Measurements from ENCODE around the gene SYPL2.
"Not testable (repeated sequence)": the region's sequence is repeated elsewhere in the genome, so short reads cannot be mapped to it uniquely, and the experiment has no call there.

Gene SYPL2

GRCh38 chr1:109470245-109470644 lies 3.9 kb downstream of the SYPL2 start:
- in situ Hi-C loops (cut with MboI; ENCODE audit: low sequenced_read_pairs): no loop called here

DNA sequence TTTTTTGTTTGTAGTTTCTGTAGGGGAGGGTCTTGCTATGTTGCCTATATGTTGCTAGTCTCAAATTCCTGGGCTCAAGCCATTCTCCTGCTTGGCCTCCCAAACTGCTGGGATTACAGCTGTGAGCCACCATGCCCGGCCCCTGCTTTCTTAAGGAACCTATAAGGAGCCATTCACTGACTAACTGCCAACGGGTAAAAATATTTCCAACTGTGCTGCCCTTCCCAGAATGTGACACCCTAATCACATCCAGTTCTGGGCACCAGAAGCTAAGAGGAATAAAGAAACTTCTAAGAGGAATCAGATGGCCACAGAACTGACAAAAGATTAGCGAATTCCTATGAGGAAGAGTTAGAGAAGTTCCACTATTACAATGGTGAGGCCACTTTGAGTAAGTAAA lies 6.4 kb downstream of the SYPL2 start:
- in situ Hi-C loops (cut with MboI; ENCODE audit: low sequenced_read_pairs): no loop called here

GRCh38 chr1:109473284-109474057 lies 7.1 kb downstream of the SYPL2 start:
- in situ Hi-C loops (cut with MboI; ENCODE audit: low sequenced_read_pairs): not testable (repeated sequence)

DNA sequence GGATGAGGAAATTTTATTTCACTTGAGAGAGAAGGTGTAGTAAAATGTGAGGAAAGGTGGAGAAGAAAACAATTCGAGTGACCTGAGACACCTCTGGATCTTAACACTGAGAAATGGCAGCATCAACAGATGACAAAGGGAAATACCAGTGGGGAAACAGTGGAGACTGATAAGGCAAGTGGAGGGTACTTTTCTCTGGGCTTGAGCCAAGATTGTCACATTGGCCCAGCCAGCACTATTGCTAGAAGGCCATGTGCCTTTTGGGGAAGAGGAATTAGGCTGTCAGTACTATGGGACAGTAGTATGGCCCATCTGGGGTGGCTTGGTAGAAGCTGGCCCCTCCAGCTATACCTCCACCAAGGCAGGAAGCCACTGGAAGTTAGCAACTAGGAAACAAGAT lies 8.4 kb downstream of the SYPL2 start:
- in situ Hi-C loops (cut with MboI; ENCODE audit: low sequenced_read_pairs): no loop called here

GRCh38 chr1:109475261-109475660 lies 8.9 kb downstream of the SYPL2 start:
- in situ Hi-C loops (cut with MboI; ENCODE audit: low sequenced_read_pairs): no loop called here

DNA sequence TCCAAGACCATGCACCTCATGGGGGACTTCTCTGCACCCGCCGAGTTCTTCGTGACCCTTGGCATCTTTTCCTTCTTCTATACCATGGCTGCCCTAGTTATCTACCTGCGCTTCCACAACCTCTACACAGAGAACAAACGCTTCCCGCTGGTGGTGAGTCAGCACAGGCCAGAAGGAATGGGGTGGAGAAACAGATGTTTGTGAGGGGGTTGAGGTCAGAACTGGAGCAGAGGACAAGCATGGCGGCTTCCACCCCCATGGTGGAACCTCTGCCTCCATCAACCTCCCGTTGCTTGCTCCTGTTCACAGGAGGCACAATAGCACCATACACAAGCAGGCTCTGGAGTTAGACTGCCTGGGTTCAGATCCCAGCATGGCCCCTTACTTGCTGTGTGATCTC lies 10.5 kb downstream of the SYPL2 start:
- in situ Hi-C loops (cut with MboI; ENCODE audit: low sequenced_read_pairs): no loop called here

GRCh38 chr1:109477821-109478220 lies 11.5 kb downstream of the SYPL2 start:
- in situ Hi-C loops (cut with MboI; ENCODE audit: low sequenced_read_pairs): no loop called here

DNA sequence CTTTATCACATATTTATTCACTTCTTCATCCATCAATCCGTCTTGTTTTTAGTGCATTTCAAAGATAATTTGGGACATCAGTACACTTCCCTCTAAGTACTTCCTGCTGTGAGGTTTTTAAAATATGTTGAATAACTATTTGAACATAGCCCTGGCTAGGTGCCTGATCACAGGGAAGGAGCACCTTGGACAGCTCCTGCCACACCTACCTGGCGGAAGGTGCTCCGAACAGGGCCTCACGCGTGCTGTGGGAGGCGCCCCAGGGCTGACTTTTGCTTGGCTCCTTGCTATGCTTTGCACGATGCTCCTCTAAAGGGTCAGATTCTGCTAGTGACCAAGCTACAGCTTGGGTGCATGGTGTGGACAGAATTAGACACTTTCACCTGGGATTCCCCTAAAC lies 12.5 kb downstream of the SYPL2 start:
- in situ Hi-C loops (cut with MboI; ENCODE audit: low sequenced_read_pairs): no loop called here

DNA sequence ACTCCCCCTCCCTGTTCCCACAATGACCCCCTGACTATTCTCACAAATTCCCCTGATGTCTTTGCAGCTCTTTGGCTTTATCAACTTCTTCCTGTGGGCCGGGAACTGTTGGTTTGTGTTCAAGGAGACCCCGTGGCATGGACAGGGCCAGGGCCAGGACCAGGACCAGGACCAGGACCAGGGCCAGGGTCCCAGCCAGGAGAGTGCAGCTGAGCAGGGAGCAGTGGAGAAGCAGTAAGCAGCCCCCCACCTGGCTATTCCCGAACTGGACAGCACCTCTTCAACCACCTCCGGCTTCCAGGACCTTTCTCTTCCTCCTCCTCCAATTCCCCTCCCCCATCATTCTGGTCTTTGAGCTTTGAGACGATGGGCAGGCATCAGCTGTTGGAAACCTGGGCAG lies 13.0 kb downstream of the SYPL2 start:
- in situ Hi-C loops (cut with MboI; ENCODE audit: low sequenced_read_pairs): no loop called here

DNA sequence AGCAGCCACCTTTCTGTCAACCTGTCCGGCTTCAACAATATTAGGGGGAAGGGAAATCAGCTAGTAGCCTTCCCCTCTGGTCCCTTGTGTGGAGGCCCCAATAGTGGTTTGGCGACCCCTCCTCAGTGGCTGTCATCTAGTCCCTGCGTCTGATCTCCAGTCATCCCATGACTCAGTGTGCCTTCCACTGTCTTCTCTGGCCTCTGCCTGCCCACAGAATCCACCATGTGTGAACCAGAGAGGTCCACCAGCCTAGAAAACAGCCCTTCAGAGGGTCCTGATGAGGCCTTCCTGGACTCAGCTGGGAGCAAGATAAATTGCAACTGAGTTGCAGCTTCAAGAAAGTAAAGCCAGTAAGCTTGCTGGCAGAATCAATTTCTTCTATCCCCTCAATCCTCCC lies 13.6 kb downstream of the SYPL2 start:
- in situ Hi-C loops (cut with MboI; ENCODE audit: low sequenced_read_pairs): no loop called here

DNA sequence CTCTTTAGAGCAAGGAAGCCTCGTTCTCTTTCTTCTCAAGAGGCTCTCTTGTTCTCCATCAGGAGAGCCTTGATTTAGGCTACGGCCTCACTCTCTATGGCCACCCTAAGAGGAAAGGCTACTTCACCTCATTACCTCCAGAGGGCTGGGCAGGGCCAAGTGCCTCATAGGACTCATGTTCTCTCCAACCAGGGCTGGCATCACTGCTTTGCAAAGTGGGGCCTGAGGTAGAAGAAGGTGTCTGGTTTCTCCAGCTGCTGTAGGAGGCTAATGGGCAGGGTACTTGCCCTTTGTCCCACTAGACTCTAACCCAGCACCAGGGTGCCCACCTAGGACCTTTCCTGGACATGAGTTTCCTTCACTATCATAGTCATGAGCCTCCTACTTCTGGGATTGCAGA lies 15.3 kb downstream of the SYPL2 start:
- in situ Hi-C loops (cut with MboI; ENCODE audit: low sequenced_read_pairs): no loop called here

DNA sequence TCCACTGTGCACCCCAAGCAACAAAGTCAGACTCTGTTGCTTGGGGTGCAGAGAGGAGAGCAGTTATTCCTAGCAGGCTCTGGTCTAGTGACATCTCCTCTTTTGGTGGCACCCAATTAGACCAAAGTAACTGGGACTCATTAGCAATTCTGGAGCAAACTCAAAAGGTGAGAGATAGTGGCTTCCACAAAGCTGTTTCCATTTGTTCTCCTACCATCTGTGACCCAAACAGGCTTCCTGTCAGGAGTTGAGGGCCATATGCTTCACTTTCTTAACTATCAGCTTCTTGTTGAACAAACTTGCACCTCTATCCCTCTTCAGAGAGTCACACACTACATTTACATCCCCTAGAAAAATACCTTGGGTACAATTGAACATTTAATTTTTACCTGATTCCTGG lies 15.9 kb downstream of the SYPL2 start:
- in situ Hi-C loops (cut with MboI; ENCODE audit: low sequenced_read_pairs): no loop called here

GRCh38 chr1:109482791-109483671 lies 16.7 kb downstream of the SYPL2 start:
- in situ Hi-C loops (cut with MboI; ENCODE audit: low sequenced_read_pairs): no loop called here

DNA sequence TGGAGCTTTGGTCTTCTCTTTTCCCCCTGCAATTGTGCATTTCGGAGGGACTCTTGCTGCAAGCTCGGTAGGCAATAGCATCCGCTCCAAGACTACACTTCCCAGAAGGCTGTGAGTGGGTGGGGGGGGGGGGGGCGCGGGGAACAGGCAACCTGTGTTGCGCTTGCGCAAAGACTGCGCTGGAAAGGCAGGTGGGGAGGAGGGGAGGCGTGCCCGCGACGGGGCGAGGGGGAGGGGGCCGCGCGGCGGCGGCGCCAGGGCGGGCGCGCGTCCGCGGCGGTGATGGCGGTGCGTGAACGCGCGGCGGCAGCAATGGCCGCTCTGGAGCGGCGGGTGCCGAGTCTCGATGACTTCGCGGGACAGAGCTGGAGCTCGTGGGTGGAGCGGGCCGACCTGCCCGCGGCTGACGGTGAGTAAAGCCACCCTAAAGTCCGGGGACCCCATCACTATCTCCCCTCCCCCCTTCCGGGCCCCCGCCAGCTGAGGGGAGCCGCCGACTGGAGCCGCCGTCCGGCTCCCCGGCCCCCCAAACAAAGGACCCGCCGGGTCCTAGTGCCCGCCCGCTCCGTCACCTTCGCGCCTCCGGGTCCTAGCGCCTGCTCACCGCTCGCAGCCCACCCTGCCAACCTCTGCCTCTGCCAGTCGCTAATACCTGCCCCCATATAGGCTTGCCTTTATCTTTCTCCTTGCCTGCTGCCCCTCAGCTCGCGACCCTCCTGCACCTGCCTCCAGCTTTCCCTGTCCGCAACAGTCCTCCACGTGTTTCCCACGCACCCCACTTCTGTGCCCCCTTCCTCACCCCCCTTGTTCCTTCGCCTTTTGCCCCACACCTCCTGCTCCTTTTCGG lies 17.5 kb downstream of the SYPL2 start, which contains the start of gene ATXN7L2:
Gene ATXN7L2, plus strand, starts transcription at position 234 of the 847 bp plus-strand sequence. Its CDS starts 49 bp downstream, at position 283.
- in situ Hi-C loops (cut with MboI; ENCODE audit: low sequenced_read_pairs): no loop called here

GRCh38 chr1:109484519-109484975 lies 18.2 kb downstream of the SYPL2 start:
- in situ Hi-C loops (cut with MboI; ENCODE audit: low sequenced_read_pairs): no loop called here

DNA sequence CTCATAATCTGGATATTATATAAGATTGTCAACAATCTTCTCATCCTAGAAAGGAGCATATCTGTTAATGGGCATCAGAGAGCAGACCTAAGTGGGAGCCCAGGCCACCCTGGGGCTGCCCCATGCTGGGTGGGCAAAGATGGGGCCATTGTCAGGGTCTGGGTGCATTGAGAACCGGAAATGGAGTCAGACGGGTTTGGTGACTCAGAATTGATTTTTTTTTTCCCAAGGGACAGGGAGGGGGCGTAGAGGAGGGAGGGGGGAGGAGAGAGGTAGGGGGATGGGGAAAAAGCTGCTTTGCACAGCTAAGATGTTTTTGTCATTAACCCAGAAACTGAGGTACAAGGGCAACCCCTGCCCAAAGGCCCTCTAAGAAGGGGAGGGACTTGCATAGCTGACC lies 18.7 kb downstream of the SYPL2 start:
- in situ Hi-C loops (cut with MboI; ENCODE audit: low sequenced_read_pairs): no loop called here

- in situ Hi-C loops (cut with MboI; ENCODE audit: low sequenced_read_pairs): no loop called here
Observed at GRCh38 chr1:109487261-109487660, 20.9 kb downstream of the SYPL2 start.

DNA sequence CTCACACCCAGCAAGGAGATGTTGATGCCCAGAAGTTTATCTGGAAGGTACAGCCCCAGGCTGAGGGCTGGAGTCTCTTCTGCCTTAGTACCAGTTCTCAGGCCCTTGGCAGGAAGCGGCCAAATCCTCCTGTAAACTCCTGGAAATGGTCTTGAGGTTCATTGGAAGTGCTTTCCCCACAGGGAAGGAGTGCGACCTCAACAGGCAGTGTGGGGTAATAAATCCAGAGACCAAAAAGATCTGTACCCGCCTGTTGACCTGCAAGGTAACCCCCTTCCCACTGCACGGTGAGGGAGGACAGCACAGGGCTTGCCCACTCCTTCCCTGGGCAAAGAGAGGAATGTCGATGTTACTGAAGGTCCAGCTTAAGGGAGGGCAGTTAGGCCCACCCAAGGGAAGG lies 21.9 kb downstream of the SYPL2 start:
- in situ Hi-C loops (cut with MboI; ENCODE audit: low sequenced_read_pairs): no loop called here

DNA sequence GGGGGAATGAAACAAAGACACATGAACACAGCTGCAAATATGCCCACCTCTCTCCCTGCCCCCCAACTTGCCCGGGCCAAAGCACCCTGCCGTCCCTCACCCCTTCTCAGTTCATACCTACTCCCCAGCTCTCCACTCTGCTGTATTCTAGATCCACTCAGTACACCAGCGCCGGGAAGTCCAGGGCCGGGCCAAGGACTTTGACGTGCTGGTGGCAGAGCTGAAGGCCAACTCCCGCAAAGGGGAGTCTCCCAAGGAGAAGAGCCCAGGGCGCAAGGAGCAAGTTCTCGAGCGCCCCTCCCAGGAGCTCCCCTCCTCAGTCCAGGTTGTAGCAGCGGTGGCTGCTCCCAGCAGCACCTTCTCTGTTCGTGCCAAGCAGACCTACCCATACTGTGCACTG lies 22.4 kb downstream of the SYPL2 start:
- in situ Hi-C loops (cut with MboI; ENCODE audit: low sequenced_read_pairs): no loop called here

GRCh38 chr1:109490029-109490933 lies 23.9 kb downstream of the SYPL2 start:
- in situ Hi-C loops (cut with MboI; ENCODE audit: low sequenced_read_pairs): no loop called here
